Coronary artery (tissue), 2 donors: ENCODE data around the gene PTGDR.

Source experiments
- DNase-seq: peaks from one replicate; pipeline ENCODE4 v3.0.0-alpha.2; 2017; ENCODE audit warnings: low spot score
- H3K27ac ChIP-seq, 2 donors: fragments of 200-600 bp; sonication (generic); one replicate each; pipeline ENCODE4 v1.5.1; 2016 to 2019
- H3K4me3 ChIP-seq: fragments of 200-600 bp; sonication (generic); 2 replicates; pipeline ENCODE4 v1.5.1; 2016; ENCODE audit warnings: mild to moderate bottlenecking, moderate library complexity
- TF ChIP-seq, protein P1 (sequence below): fragments of 200-600 bp; sonication (generic); IDR thresholded peaks from one replicate; pipeline ENCODE4 v1.5.1; 2019; ENCODE audit warnings: antibody characterized with exemption

Gene PTGDR

DNA sequence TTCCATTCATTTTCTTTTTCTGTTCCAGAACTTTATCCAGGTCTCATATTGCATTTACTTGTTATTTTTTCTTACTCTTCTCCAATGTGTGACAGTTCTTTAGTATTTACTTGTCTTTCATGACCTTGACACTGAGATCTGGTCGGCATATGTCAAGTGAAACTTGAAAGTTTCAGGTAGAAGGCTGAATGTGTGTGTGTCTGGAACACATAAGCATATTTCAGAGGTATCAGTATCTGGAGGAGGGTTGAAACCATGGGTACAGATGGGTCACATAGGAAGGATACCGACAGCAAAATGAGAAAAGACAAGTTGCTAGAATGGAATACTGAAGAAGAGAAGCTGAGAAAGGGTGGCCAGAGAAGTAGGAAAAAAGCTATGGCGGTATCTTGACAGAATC lies 22.5 kb upstream of the PTGDR start:
- Histone ChIP-seq H3K27ac (no peak overlapping the region), H3K4me3 (no peak overlapping the region)
- DNase-seq = no peak
- TF ChIP-seq, protein P1, sequence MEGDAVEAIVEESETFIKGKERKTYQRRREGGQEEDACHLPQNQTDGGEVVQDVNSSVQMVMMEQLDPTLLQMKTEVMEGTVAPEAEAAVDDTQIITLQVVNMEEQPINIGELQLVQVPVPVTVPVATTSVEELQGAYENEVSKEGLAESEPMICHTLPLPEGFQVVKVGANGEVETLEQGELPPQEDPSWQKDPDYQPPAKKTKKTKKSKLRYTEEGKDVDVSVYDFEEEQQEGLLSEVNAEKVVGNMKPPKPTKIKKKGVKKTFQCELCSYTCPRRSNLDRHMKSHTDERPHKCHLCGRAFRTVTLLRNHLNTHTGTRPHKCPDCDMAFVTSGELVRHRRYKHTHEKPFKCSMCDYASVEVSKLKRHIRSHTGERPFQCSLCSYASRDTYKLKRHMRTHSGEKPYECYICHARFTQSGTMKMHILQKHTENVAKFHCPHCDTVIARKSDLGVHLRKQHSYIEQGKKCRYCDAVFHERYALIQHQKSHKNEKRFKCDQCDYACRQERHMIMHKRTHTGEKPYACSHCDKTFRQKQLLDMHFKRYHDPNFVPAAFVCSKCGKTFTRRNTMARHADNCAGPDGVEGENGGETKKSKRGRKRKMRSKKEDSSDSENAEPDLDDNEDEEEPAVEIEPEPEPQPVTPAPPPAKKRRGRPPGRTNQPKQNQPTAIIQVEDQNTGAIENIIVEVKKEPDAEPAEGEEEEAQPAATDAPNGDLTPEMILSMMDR = no peak

DNA sequence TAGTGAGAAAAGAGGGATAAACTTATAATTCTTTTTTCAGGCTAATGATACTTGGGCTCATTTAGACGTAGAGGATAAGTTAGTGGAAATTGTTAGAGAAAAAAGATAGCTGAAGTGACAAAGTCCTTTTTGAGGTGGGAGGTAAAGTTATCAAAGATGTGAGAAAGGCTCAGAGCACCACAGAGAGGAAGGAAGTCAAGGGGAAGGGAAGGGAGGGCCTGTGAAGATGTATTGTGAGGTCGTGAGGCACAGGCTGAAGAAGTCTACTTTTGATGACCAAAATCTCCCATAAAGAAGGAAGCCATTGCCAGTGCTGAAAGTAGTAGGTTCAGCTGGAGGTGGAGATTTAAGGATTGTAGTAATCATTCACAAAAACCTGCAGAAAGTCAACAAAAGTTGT lies 19.4 kb upstream of the PTGDR start:
- DNase-seq = no peak
- Histone ChIP-seq H3K27ac (no peak overlapping the region), H3K4me3 (no peak overlapping the region)
- TF ChIP-seq, protein P1 = no peak

DNA sequence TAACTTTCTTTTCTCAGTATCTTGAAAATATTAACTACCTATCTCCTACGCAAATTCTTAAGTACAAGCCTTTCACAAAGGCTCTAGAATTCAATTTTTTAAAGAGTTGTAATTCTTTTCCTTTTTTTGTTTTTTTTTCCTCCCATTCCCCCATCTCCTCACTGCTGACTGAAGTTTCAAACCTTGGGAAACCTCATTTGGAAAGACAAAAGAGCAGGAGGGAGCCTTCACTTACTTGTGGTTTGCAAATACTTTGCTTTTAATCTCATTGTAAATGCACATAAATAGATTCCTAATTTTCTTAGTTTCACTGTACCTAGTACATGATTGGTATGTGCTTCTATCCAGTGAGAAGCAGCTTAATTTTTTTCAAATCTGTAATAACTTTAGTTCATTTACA lies 15.8 kb upstream of the PTGDR start:
- Histone ChIP-seq H3K4me3 (no peak overlapping the region), H3K27ac (no peak overlapping the region)
- no peak for DNase-seq
- TF ChIP-seq, protein P1 = no peak

DNA sequence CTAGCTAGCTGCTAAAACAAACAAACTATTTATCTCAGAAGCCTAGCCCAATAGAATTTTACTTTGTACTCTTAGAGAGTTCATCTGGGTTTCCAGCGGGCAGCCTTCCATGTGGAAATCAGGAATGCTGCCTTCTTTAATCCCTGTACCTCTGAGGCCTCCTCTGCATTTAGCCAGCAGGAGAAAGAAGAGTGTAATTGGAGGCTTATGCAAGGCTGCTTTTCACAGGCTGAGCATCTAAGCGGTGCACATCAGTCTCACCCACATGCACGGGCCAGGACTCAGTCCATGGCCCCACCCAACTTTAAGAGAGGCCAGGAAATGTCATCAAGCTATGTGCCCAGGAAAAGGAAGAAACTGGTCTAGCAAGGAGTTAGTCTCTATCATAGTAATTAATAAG lies 14.0 kb upstream of the PTGDR start:
- Histone ChIP-seq H3K4me3 (no peak overlapping the region), H3K27ac (no peak overlapping the region)
- TF ChIP-seq, protein P1 = no peak
- DNase-seq = no peak

DNA sequence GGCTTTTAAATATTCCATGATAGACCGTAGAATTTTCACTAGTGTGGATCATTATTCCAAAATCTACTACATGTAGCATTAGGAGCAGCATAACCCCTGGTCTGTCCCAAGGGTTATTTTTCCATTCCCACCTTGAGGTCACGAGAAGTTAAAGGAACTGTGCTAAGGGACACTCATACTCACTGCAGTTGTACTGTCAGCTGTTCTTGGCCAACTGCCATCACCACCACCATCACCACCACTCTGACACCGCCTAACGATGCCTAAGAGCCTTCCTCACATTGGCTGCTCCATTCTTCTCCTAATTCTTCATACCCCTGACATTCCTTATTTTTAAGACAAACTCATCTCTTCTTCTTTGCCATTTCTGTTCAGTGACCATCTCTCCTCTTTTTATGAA lies 13.4 kb upstream of the PTGDR start:
- TF ChIP-seq, protein P1 = no peak
- no peak overlapping the region for H3K27ac ChIP-seq
- no peak overlapping the region for H3K4me3 ChIP-seq
- DNase-seq = no peak

DNA sequence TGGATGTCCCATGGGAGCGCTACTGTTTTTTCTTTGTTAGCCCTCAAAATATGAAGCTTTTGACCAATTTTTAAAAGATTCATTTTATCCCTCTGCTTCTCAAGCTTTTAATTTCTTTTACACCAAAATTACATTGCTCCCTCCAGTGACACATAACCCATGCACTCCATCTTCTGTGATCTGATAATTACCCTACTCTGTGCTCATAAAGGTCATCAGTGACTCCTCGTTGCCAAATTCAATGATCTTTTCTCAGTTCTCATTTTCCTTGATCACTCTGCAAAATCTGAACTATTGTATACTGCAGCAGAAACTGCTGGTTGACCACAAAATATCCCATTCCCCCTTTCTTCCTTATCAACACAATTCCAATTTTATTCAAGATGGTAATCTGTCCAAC lies 8.7 kb upstream of the PTGDR start:
- H3K27ac ChIP-seq = no peak overlapping the region
- no peak for DNase-seq
- TF ChIP-seq, protein P1 = no peak
- no peak overlapping the region for H3K4me3 ChIP-seq

DNA sequence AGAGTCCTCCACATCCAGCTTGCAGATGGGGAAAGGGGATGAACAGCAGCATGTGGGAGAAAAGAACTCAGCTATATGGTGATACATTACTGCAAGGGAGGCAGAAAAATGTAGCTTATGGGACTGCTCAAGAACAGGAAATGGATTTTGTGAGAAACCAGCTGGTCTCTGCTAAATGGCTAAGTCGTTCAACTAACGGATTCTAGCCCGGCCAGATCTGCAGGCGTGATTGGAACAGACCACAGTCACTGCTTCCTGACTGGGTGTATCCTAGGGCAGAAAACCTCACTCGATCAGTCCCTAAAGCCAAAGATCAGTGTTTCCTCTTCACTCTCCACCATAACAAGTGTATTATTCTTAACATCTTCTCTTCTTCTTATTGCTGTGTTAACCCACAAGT lies 8.1 kb upstream of the PTGDR start:
- DNase-seq = no peak
- H3K4me3 ChIP-seq = no peak overlapping the region
- TF ChIP-seq, protein P1 = no peak
- no peak overlapping the region for H3K27ac ChIP-seq
